ENCODE data around the gene CCDC178.

CCDC178 gene, protein sequence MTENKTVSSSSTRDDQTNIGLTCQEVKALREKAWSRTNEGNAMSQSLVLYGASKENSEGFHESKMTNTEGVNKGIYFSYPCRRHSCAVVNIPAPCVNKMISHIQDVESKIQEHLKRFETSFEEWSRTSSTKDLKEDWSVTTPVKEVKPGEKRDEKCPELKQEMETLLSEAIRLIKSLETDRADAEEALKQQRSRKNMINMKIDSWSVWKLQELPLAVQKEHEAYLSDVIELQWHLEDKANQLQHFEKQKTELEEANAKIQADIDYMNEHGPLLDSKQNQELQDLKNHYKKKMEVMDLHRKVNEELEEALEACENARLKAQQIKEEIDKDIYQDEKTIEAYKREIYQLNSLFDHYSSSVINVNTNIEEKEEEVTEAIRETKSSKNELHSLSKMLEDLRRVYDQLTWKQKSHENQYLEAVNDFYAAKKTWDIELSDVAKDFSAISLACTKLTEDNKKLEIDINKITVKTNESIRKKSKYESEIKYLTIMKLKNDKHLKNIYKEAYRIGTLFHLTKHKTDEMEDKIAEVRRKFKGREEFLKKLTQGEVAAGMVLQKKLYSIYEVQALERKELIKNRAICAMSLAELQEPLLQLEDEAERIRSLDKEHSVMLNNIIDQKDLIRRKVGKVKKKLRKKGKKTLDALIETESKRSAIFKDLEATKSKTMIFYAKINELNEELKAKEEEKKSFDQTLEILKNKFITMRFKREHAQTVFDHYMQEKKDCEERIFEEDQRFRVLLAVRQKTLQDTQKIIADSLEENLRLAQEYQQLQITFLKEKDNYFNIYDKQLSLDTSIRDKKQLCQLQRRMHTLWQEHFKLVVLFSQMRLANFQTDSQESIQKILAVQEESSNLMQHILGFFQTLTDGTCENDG

DNA sequence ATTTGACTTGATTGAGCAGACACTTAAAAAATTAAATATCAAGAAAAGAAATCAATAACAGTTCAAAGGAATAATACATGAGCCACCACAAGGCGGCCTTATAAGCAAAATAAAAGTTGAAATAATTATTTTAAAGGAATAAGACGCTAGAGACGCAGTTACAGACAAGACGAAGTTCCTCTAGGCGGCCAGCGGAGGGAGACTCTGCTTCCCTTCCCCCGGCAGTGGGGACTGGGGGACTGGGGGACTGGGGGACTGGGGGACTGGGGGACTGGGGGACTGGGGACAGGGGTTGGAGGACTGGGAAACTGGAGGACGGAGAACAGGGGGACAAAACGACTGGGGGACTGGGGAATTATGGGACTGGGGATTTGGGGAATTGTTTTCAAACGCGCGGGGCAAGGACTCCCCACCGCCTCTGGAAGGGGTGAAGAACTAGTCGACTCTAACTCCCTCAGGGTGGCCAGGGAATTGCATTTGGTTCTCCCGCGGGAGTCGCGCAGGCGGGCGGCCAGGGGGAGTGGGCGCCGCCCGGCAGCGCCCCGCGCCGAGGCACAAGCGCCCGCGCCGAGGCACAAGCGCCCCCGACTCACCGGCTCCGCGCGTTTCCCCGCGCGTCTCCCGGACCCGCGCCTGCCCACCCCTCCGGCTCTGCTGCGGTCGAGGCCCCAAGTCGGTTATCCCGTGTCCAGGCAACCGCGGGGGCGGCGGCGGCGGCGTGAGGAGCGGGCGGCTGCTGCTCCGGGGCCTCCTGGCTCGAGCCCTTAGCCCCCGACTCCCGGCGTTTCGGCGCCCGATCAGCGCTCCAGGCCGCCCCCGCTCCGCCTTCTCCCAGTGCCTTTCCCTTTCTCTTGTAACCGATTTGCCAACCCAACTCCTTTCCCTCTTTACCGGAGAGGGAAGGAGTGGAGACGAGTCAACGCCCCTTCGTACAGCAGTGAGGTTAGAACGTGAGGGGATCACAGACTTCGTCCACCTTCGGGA is at the start of gene CCDC178:
TSS of gene CCDC178 (minus strand) at position 662 of the 984 bp plus-strand sequence. CDS start 28,633 bp downstream, outside the sequence.
- TF ChIP-seq GATA2 (IDR thresholded peaks at IDR 0.05; ENCODE audit: low read depth, low read length) = no peak
- TF ChIP-seq GATA3 (IDR thresholded peaks at IDR 0.05; ENCODE audit: low read depth, low read length) = no peak

GRCh38 chr18:33483908-33484307 is 43.4 kb upstream of the CCDC178 start:
- TF ChIP-seq GATA2 (IDR thresholded peaks at IDR 0.05; ENCODE audit: low read depth, low read length) (no peak), GATA3 (IDR thresholded peaks at IDR 0.05; ENCODE audit: low read depth, low read length) (no peak)

DNA sequence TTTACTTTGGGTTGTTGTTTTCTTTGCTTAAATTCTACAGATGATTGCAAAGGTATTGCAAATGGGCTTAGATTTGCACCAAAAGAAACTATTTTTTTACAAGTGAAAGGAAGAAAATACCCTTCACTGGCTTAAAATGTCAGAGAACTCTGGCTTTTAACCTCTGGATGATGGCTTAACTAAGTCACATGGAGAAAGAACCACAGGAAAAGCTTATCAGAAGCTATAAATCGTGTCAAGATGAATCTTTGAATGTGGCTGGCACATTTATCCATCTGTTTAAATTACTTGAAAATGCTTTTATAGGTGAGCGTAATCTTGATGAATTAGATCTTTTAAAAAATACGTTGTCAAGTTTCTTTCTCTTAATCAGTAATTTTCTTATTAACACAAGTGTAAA is 32.0 kb upstream of the CCDC178 start:
- TF ChIP-seq GATA2 (IDR thresholded peaks at IDR 0.05; ENCODE audit: low read depth, low read length) (no peak), GATA3 (IDR thresholded peaks at IDR 0.05; ENCODE audit: low read depth, low read length) (no peak)

GRCh38 chr18:33470216-33470615 is 29.7 kb upstream of the CCDC178 start:
- TF ChIP-seq GATA3 (IDR thresholded peaks at IDR 0.05; ENCODE audit: low read depth, low read length) (no peak), GATA2 (IDR thresholded peaks at IDR 0.05; ENCODE audit: low read depth, low read length) (no peak)

DNA sequence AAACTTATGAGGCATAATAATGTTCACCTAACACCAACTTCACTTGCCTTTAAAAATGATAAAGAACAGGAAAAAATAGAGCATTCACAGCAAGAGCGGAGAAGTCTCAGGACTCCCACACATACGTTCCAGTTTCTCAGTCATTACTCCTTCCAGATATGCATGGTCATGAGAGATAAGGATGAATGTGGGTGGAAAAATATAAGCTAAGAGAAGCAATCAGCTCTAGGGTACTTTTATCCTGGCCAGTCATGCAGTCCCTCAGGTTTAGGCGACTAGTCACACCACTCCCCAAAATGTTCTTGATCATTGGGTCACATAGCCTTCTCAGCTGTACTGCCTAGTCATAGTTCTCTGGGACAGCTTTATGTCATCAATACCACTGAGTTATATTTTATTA is 29.2 kb upstream of the CCDC178 start:
- TF ChIP-seq GATA2 (IDR thresholded peaks at IDR 0.05; ENCODE audit: low read depth, low read length) = no peak
- TF ChIP-seq GATA3 (IDR thresholded peaks at IDR 0.05; ENCODE audit: low read depth, low read length) = no peak

DNA sequence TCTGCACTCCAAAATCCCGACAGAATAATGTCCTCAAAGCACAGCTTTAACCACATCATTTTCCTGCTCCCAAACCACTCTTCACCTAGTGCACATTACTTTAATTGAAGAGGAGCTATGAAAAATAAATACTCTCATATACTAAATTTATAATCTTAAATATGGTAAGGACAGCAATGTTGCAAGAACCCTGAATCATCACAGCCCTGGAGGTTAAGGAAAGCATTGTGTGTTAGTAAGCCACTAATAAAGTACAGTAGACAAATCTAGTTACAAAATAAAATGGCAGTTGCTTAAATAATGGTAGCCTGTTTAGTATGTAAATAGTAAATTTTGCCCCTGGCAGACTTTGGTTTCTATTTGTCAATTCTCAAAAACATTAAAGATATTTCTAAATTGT is 27.0 kb upstream of the CCDC178 start:
- TF ChIP-seq GATA3 (IDR thresholded peaks at IDR 0.05; ENCODE audit: low read depth, low read length) (no peak), GATA2 (IDR thresholded peaks at IDR 0.05; ENCODE audit: low read depth, low read length) (no peak)

DNA sequence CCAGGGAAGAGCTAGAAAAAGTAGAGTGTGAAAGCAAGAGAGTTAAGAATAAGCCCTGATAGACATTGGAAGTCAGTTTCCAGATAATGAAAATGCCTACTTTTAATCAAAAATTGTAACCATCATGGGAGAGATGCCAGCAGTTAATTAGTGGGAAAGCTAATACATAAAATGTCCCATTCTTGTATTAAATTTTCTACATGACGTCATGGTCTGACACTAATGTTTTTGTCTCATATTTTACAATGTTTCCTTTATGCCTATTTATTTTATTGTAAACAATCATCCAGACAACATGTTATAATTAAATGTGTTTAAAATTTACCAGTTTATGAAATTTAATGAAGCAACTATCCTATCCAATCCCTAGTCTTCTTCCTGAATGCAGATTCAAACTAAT is 26.3 kb upstream of the CCDC178 start:
- TF ChIP-seq GATA2 (IDR thresholded peaks at IDR 0.05; ENCODE audit: low read depth, low read length) (no peak), GATA3 (IDR thresholded peaks at IDR 0.05; ENCODE audit: low read depth, low read length) (no peak)

DNA sequence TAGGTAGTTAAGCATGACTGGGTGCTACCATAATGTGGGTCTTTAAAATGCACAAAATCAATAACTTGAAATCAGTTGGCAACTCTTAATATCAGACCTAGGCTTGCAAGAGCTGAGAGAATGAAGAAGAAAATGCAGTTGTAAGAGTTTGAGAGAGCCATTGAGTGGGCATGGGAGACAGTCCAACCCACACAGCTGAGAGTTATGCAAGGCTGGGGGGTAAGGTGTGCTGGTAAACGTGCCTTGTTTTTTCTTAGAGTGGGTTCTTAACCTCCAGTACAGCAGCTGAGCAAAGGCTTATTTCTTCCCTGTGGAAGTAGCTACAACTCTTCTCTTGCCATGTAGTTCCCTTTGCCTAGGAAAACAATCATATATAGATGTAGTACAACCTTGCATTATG is 20.2 kb upstream of the CCDC178 start:
- no peak for TF ChIP-seq GATA2 (IDR thresholded peaks at IDR 0.05; ENCODE audit: low read depth, low read length)
- TF ChIP-seq GATA3 (IDR thresholded peaks at IDR 0.05; ENCODE audit: low read depth, low read length) = no peak

DNA sequence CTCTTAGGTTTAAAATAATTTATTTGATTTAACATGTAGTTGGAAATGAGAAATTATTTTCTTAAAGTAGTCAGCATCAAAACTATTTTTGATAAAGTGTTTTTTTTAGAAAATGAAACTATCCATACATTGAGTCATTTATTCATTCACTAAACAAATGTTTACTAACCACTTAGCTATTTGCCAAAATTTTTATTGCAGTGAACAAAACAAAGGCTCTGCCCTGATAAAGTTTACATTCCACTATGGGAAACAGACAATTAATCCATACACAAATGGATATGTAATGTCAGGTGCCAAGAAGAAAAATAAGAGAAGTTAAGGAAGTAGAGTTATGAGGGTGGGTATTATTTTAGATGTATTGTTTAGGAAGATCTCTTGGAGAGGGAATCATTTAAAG is 19.1 kb upstream of the CCDC178 start:
- TF ChIP-seq GATA3 (IDR thresholded peaks at IDR 0.05; ENCODE audit: low read depth, low read length) = no peak
- TF ChIP-seq GATA2 (IDR thresholded peaks at IDR 0.05; ENCODE audit: low read depth, low read length) = no peak

DNA sequence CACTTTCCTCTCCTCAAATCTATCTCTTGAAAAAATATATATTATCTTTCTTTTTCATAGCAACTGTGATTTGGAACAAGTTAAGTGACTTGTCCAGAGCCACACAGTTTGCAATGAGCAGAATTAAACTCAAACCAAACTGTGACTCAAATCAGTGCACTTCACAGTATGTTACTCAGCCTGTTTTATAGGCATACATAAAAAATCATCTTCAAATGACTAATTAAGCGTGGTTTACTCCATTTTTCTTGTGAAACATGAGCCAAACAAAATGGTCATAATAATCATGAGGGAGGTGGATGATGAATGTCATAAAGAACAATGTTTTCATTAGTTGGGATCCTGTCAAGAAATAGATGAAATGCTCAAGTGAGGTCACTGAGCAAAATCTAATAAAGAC is 6.1 kb upstream of the CCDC178 start:
- TF ChIP-seq GATA2 (IDR thresholded peaks at IDR 0.05; ENCODE audit: low read depth, low read length) = no peak
- no peak for TF ChIP-seq GATA3 (IDR thresholded peaks at IDR 0.05; ENCODE audit: low read depth, low read length)

GRCh38 chr18:33444709-33445108 is 4.2 kb upstream of the CCDC178 start:
- TF ChIP-seq GATA3 (IDR thresholded peaks at IDR 0.05; ENCODE audit: low read depth, low read length) = no peak
- no peak for TF ChIP-seq GATA2 (IDR thresholded peaks at IDR 0.05; ENCODE audit: low read depth, low read length)

DNA sequence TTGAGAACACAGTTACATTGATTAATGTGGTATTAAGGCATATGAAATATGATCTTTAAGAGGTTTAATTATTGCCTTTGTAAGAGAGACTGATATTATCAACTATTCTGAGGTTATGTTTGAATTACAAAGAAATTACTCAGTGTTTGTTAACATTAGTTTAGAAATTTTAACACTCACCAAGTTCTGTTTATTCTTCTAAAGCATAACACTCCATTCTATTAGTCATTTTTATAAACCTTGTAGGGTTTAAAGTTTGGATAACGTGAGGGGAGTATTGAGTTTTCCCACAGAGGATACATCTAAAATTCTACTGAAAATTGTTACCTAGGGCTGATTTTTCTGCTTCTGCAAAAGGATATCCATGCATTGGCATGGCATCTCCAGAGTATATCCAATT is 7.7 kb downstream of the CCDC178 start:
- no peak for TF ChIP-seq GATA3 (IDR thresholded peaks at IDR 0.05; ENCODE audit: low read depth, low read length)
- TF ChIP-seq GATA2 (IDR thresholded peaks at IDR 0.05; ENCODE audit: low read depth, low read length) = no peak

- TF ChIP-seq GATA2 (IDR thresholded peaks at IDR 0.05; ENCODE audit: low read depth, low read length) (no peak), GATA3 (IDR thresholded peaks at IDR 0.05; ENCODE audit: low read depth, low read length) (no peak)
Measured at GRCh38 chr18:33427549-33427948, 13.0 kb downstream of the CCDC178 start.

Measured in SH-SY5Y (cell line).